GM12872 (cell line): ENCODE data around the gene ADGRV1.

Source experiments
- TF ChIP-seq, protein P1 (sequence below): IDR thresholded peaks from 3 replicates; pipeline ENCODE4 v1.5.1; 2011; ENCODE audit warnings: low read depth, mild to moderate bottlenecking, low read length, moderate library complexity; ENCODE audit not compliant: insufficient read depth

Gene ADGRV1

GRCh38 chr5:91010090-91010489 lies 451.5 kb downstream of the ADGRV1 start:
- TF ChIP-seq, protein P1, sequence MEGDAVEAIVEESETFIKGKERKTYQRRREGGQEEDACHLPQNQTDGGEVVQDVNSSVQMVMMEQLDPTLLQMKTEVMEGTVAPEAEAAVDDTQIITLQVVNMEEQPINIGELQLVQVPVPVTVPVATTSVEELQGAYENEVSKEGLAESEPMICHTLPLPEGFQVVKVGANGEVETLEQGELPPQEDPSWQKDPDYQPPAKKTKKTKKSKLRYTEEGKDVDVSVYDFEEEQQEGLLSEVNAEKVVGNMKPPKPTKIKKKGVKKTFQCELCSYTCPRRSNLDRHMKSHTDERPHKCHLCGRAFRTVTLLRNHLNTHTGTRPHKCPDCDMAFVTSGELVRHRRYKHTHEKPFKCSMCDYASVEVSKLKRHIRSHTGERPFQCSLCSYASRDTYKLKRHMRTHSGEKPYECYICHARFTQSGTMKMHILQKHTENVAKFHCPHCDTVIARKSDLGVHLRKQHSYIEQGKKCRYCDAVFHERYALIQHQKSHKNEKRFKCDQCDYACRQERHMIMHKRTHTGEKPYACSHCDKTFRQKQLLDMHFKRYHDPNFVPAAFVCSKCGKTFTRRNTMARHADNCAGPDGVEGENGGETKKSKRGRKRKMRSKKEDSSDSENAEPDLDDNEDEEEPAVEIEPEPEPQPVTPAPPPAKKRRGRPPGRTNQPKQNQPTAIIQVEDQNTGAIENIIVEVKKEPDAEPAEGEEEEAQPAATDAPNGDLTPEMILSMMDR, result no peak

DNA sequence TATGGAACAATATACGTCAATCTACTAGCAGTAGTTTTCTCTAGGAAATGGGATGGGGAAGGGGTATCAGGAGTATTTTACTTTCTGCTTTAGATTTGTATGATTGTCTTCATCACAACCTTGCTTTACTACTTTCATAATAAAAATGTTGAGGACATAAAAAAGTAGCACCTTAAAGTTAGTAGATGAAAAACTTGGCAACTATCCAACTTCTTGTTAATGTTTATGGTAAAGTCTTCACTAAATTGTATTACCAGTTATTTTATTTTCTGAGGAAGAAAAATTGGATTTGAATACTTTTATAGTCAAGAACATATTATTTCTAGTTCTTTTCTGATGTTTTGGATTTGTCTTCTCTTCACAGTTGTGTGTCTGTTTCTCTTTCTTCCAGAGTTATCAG lies 452.4 kb downstream of the ADGRV1 start:
- TF ChIP-seq, protein P1, result no peak

DNA sequence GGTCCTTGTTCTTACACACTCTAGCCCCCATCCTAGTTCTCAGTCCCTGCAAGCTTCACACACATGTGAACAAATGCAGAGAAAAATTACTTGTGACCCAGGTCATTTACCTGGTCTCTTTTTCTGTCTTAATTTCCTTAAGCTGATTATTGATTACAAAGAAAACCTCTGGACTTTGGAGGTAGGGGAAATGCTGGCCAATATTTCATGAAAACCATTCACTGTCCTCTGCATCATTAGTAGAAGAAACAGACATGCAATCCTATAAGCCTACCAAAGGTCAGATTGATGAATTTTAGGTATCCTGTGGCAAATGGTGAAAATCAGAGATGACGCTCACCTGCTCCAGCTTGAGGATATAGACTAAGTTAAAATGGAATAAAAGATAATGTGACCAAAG lies 457.7 kb downstream of the ADGRV1 start:
- TF ChIP-seq, protein P1, result no peak

DNA sequence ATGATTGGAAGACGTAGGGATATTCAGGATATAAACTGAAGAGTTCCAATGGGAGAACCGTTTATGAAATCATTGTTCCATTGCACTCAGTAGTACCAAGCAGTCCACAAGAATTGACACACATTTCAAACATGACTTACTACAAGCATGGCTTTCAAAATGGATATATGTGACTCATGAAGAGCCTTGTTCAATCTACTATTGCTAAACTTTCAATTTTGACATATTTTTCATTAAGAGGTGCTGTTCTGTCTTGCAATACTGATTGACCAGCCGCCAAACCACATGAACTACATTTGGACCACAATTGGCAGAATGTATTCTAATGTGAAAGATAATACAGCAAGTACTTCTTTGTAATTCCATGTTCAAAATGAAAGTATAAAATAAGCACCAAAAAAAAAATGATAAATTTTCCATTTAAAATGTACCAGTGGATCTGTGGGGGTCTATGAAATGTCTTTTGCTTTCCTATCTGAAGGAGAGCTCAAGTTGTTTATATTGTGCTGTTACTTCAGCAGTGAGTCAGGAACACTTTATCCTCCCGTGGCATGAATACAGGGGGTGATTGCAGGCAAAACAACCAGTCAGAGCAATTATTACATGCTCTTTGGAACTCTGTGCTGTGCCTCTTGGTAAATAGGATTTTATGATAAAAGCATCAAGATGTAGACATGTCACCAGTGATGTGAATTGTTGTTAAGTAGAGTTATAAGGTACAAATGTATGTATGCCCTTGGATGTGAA lies 458.5 kb downstream of the ADGRV1 start:
- TF ChIP-seq, protein P1, result no peak

DNA sequence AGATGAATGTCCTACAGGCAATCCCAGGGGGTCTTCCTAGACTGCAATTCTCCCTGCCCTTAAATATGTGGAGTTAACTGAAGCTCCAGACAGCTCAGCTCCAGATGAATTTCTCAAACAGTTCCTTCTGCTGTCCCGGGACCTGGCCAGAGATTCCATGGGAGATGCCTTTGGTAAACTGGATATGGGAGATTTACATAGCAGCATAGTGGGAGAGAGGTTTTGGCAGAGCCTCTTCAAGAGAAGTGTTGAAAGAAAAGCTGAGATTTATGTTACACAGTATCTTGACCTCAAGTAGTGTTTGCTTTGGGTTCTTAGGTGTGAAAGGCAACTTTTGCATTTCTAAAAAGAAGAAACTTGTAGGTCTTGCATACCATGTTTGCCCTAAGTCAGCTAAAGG lies 459.6 kb downstream of the ADGRV1 start:
- TF ChIP-seq, protein P1, result no peak

DNA sequence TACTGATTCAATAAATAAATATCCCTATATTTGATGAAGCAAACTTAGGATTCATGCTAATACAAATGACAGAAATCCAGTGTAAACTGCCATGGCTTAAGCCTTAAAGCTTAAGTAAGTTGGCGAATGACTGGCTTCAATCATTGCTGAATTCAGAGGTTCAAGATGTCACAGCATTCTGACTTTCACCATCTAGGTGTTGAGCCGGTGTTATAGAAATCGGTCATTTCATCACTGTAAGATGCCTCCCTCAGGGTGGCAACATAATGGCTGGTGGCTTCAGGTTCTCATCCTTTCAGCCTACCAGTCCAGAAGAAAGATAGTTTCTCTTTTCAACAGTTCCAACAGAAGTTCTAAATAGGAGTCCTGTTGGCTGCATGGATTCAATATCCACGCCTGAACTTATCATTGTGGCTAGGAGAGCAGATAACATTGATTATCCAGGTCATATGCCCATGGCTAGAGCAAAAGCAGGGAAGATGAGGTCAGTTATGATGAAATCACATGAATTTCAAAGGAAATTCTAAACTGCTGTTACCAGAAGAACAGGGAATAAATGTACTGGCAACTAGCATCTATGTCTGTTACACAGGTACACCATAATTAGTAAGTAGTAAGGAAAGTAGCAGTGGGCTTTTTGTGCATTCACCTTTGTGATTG lies 460.2 kb downstream of the ADGRV1 start:
- TF ChIP-seq, protein P1, result no peak

DNA sequence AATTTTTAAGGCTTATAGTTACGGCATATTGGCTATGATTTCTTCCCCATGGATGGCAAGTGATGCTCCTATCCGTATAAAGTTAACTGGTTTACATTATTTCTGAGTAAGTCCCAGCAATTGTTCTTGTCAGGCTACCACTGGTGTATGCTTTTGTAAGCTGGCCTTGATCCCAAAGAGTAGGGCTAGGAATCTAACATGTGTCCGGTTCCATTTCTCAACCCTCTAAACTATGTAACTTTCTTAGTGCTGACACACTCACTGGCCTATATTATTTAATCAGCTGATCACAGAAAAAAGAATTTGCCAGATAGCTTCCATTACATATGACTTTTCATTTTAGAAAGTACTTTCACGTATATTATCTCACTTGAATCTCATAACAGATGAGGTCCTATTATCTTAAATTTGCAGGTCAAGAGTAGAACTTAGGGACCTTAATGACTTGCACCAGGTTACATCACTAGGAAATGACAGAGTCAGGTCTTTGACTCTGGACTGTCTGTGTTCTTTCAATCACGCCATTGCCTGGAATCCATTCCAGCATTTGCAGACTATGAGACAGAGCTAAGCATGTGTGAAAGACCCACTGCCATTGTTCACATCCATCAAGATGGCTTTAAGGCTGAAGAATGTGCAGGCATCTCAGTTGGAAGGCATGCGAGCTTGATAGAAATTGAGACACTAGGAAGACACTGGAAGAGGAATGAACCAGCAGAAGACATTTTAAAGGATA lies 461.6 kb downstream of the ADGRV1 start:
- TF ChIP-seq, protein P1, result no peak
